Measurements from ENCODE around the gene RAC3. TPM values are rescaled to one million over a fixed set of nuclear protein-coding genes. Genes with fewer than 3 reads are reported as not detected.

RAC3 gene
- total RNA-seq, 1 experiment from 2014 or later = 24.8 TPM

DNA sequence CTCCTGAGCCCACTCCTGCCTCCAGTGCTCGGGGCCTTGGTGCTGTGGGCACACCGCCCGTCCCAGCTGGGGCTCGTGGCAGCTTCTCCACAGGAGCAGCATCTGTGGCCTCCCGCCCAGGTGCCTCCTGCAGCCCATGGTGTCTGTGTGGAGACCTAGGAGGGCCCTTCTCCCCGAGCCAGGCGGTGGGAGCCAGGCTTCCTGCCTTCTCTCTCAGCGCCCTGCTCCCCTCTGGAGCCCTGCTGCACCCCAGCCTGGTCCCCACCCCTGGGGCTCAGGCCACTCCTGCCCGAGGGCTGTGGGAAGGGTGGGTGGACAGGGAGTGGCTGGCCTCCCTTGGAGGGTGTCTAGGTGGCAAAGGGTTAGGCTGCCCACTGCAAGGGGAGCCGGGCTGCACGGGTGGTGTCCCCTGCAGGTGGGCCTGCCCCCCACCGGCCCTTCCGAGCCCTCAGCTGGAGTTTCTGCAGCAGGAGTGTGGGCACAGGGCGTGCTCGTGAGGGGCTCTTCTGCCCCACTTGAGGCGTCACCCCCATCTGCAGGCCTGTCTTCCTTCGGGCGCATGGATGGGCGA lies 19.8 kb upstream of the RAC3 start:
- no TSS peak for BruUV-seq (replicated peaks)
- ChIA-PET CTCF (no interaction called here), POLR2A (ENCODE audit: low non-redundant PET) (no interaction called here)
- Histone ChIP-seq H3K9me3 (ENCODE audit: low read depth, low read length, poor library complexity, severe bottlenecking) (no peaks in the 10 kb centered on the region), H3K27ac (ENCODE audit: low read depth, low read length, poor library complexity, severe bottlenecking) (no peak overlapping the region), H3K4me1 (ENCODE audit: insufficient read depth, low read length, poor library complexity, severe bottlenecking) (peaks cover 13% of the 10 kb centered on the region), H3K36me3 (ENCODE audit: insufficient read depth, low read length, poor library complexity, severe bottlenecking) (no peaks in the 10 kb centered on the region), H3K4me3 (ENCODE audit: low read depth, low read length, poor library complexity, severe bottlenecking) (no peak overlapping the region), H3K27me3 (replicated peaks; ENCODE audit: insufficient read depth, low read depth, low read length, poor library complexity) (no peaks in the 10 kb centered on the region)
- no peak for TF ChIP-seq EZH2 (IDR thresholded peaks at IDR 0.05; ENCODE audit: borderline replicate concordance, low read depth, low read length, poor library complexity, severe bottlenecking)
- TF ChIP-seq, protein P1, sequence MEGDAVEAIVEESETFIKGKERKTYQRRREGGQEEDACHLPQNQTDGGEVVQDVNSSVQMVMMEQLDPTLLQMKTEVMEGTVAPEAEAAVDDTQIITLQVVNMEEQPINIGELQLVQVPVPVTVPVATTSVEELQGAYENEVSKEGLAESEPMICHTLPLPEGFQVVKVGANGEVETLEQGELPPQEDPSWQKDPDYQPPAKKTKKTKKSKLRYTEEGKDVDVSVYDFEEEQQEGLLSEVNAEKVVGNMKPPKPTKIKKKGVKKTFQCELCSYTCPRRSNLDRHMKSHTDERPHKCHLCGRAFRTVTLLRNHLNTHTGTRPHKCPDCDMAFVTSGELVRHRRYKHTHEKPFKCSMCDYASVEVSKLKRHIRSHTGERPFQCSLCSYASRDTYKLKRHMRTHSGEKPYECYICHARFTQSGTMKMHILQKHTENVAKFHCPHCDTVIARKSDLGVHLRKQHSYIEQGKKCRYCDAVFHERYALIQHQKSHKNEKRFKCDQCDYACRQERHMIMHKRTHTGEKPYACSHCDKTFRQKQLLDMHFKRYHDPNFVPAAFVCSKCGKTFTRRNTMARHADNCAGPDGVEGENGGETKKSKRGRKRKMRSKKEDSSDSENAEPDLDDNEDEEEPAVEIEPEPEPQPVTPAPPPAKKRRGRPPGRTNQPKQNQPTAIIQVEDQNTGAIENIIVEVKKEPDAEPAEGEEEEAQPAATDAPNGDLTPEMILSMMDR (conservative IDR thresholded peaks at IDR 0.05; ENCODE audit: low read depth, low read length) = no peak
- intact Hi-C loops (cut with micrococcal nuclease; ENCODE audit: unreplicated experiment) = no loop called here
- DNase-seq (ENCODE audit: low spot score) = no peak

DNA sequence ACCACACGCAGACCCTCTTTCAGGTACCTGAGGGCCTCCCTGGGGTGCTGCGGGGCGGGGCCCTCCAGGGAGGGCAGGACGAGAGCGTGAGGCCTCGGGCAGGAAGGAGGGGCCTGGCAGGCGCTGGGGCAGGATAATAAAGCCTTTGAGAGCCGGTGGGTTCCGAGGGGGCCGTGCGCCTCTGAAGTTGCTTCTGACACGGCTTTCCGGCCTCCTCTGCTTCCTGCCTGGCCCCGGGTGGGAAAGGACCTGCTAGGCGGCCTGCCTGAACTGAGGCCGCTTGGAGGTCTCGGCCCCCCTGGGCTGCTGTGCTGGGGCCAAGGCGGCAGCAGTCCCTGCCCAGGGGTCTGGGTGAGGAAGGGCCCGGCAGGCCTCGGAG lies 19.2 kb upstream of the RAC3 start:
- no peak overlapping the region for H3K4me3 ChIP-seq (ENCODE audit: low read depth, low read length, poor library complexity, severe bottlenecking)
- H3K4me1 ChIP-seq (ENCODE audit: insufficient read depth, low read length, poor library complexity, severe bottlenecking) = peaks cover 13% of the 10 kb centered on the region
- no peak overlapping the region for H3K27ac ChIP-seq (ENCODE audit: low read depth, low read length, poor library complexity, severe bottlenecking)
- POLR2A ChIA-PET (ENCODE audit: low non-redundant PET) = no interaction called here
- BruUV-seq (replicated peaks) = no TSS peak
- no peaks in the 10 kb centered on the region for H3K9me3 ChIP-seq (ENCODE audit: low read depth, low read length, poor library complexity, severe bottlenecking)
- CTCF ChIA-PET = no interaction called here
- TF ChIP-seq, protein P1 (conservative IDR thresholded peaks at IDR 0.05; ENCODE audit: low read depth, low read length) = no peak
- TF ChIP-seq EZH2 (IDR thresholded peaks at IDR 0.05; ENCODE audit: borderline replicate concordance, low read depth, low read length, poor library complexity, severe bottlenecking) = no peak
- intact Hi-C loops (cut with micrococcal nuclease; ENCODE audit: unreplicated experiment) = no loop called here
- H3K36me3 ChIP-seq (ENCODE audit: insufficient read depth, low read length, poor library complexity, severe bottlenecking) = no peaks in the 10 kb centered on the region
- no peak for DNase-seq (ENCODE audit: low spot score)
- H3K27me3 ChIP-seq (replicated peaks; ENCODE audit: insufficient read depth, low read depth, low read length, poor library complexity) = no peaks in the 10 kb centered on the region

DNA sequence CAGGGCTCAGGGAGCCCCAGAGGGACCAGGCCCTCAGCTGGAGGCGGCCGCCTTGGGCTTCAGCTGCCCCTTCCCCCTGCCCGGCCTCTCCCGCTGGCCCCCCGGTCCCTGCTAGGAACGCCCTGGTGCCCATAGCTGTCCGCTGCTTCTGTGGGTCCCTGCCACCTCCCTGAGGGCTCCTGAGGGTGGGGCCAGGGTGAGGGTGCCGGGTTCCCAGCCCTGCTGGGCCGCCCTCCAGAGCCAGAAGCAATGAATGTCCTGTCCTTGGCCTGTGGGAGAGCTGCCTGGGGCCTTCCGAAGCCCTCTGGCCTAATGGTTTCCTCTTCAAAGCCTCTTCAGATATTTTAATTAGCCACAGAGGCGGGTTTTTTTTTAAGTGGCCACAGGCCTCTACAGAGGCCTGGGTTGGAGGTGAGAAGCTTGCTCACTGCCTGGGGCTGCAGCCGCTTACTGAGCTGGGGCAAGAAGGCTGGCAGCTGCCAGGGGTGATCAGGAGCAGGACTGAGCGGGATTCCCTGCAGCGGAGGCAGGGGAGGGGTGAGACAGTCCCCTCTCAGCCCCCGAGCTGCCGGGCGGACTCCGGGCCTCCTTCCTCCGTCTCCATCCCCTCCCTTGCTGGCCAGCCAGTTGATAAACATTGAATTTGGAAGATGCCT lies 18.7 kb upstream of the RAC3 start:
- DNase-seq (ENCODE audit: low spot score) = no peak
- Histone ChIP-seq H3K4me3 (ENCODE audit: low read depth, low read length, poor library complexity, severe bottlenecking) (no peak overlapping the region), H3K27ac (ENCODE audit: low read depth, low read length, poor library complexity, severe bottlenecking) (no peak overlapping the region), H3K27me3 (replicated peaks; ENCODE audit: insufficient read depth, low read depth, low read length, poor library complexity) (no peaks in the 10 kb centered on the region), H3K9me3 (ENCODE audit: low read depth, low read length, poor library complexity, severe bottlenecking) (no peaks in the 10 kb centered on the region), H3K36me3 (ENCODE audit: insufficient read depth, low read length, poor library complexity, severe bottlenecking) (no peaks in the 10 kb centered on the region), H3K4me1 (ENCODE audit: insufficient read depth, low read length, poor library complexity, severe bottlenecking) (peaks cover 13% of the 10 kb centered on the region)
- POLR2A ChIA-PET (ENCODE audit: low non-redundant PET) = no interaction called here
- no TSS peak for BruUV-seq (replicated peaks)
- intact Hi-C loops (cut with micrococcal nuclease; ENCODE audit: unreplicated experiment) = no loop called here
- TF ChIP-seq, protein P1 (conservative IDR thresholded peaks at IDR 0.05; ENCODE audit: low read depth, low read length) = no peak
- TF ChIP-seq EZH2 (IDR thresholded peaks at IDR 0.05; ENCODE audit: borderline replicate concordance, low read depth, low read length, poor library complexity, severe bottlenecking) = no peak
- CTCF ChIA-PET = interaction anchor here (0.6 to 0.7 kb wide), 2 partner anchors 13 to 191 kb away, joined by 3 read pairs; no protein-coding TSS in a partner anchor
